GM23248 (cell line): ENCODE results near the gene WDR49.

Experiments
- EZH2 ChIP-seq: fragments of 200-600 bp; sonication (generic); IDR thresholded peaks from 2 replicates; pipeline ENCODE4 v1.6.1; 2018; ENCODE audit warnings: antibody characterized with exemption, mild to moderate bottlenecking; ENCODE audit not compliant: insufficient read depth, poor library complexity, severe bottlenecking
- EZH2phosphoT487 ChIP-seq: fragments of 200-600 bp; sonication (generic); IDR thresholded peaks from 2 replicates; pipeline ENCODE4 v1.6.1; 2018; ENCODE audit warnings: antibody characterized with exemption, moderate library complexity, mild to moderate bottlenecking, low read depth; ENCODE audit not compliant: insufficient read depth

- no peak for TF ChIP-seq EZH2
- TF ChIP-seq EZH2phosphoT487 = no peak
These were observed 132.8 kb downstream of the WDR49 start for GRCh38 chr3:167521006-167521355.
